NCI-H128 (cell line): Measurements from ENCODE around the gene SLC7A6.

Source experiments
- DNase-seq: peaks from one replicate; lab custom pipeline; 2025; ENCODE audit not compliant: unreplicated experiment; lab: John Stamatoyannopoulos, UW

Gene SLC7A6

GRCh38 chr16:68264128-68265077, at the start of gene SLC7A6:
SLC7A6 (plus strand) TSS chr16:68264526; CDS start chr16:68274727, 10,201 bp downstream.
- no peak for DNase-seq

GRCh38 chr16:68214726-68215125, 49.6 kb upstream of the SLC7A6 start:
- no peak for DNase-seq

- no peak for DNase-seq
Measured at GRCh38 chr16:68215302-68215701, 49.0 kb upstream of the SLC7A6 start.

GRCh38 chr16:68216240-68216639, 48.1 kb upstream of the SLC7A6 start:
- DNase-seq: no peak

- no peak for DNase-seq
Measured at GRCh38 chr16:68217506-68217905, 46.8 kb upstream of the SLC7A6 start.

GRCh38 chr16:68219725-68220351, 44.5 kb upstream of the SLC7A6 start:
- no peak for DNase-seq

GRCh38 chr16:68223072-68223471, 41.3 kb upstream of the SLC7A6 start:
- DNase-seq: no peak

GRCh38 chr16:68226116-68226515, 38.2 kb upstream of the SLC7A6 start:
- no peak for DNase-seq

- no peak for DNase-seq
Measured at GRCh38 chr16:68227183-68227793, 37.0 kb upstream of the SLC7A6 start.

GRCh38 chr16:68227850-68228553, 36.3 kb upstream of the SLC7A6 start:
- no peak for DNase-seq

GRCh38 chr16:68228652-68229051, 35.7 kb upstream of the SLC7A6 start:
- no peak for DNase-seq

- no peak for DNase-seq
Measured at GRCh38 chr16:68229431-68230175, 34.7 kb upstream of the SLC7A6 start.

- DNase-seq: no peak
Measured at GRCh38 chr16:68230176-68230571, 34.2 kb upstream of the SLC7A6 start.

- DNase-seq: no peak
Measured at GRCh38 chr16:68230956-68231355, 33.4 kb upstream of the SLC7A6 start.

- DNase-seq: no peak
Measured at GRCh38 chr16:68231384-68232136, 32.8 kb upstream of the SLC7A6 start.

- no peak for DNase-seq
Measured at GRCh38 chr16:68232335-68232734, 32.0 kb upstream of the SLC7A6 start.

GRCh38 chr16:68233085-68233834, 31.1 kb upstream of the SLC7A6 start:
- no peak for DNase-seq

GRCh38 chr16:68233835-68234187, 30.5 kb upstream of the SLC7A6 start:
- DNase-seq: no peak
